Measurements from ENCODE around the gene NELL1. TPM values are rescaled to one million over a fixed set of nuclear protein-coding genes. Genes with fewer than 3 reads are reported as not detected.

NELL1 gene
- total RNA-seq, 1 experiment from 2014 or later, result not detected

GRCh38 chr11:21132146-21132720 lies 462.8 kb downstream of the NELL1 start:
- ATAC-seq (no peak), DNase-seq (ENCODE audit: low read depth, low spot score) (no peak)
- Histone ChIP-seq H3K4me3 (ENCODE audit: low read depth in 2 of 2, low read length in 2 of 2) (no peak overlapping the region), H3K9me3 (ENCODE audit: control insufficient read depth, insufficient read depth, low read depth, low read length) (no peaks in the 10 kb centered on the region), H3K27ac (ENCODE audit: low read length) (no peak overlapping the region), H3K4me1 (ENCODE audit: control insufficient read depth, insufficient read depth, low read length) (no peaks in the 10 kb centered on the region), H3K27me3 (ENCODE audit: control insufficient read depth, insufficient read depth, low read length) (no peaks in the 10 kb centered on the region), H3K36me3 (ENCODE audit: control insufficient read depth, insufficient read depth, low read length) (no peaks in the 10 kb centered on the region)
- intact Hi-C loops (cut with micrococcal nuclease; ENCODE audit: unreplicated experiment), result no loop called here
- ChIA-PET POLR2A (no interaction called here), CTCF (interaction anchor here (0.6 kb wide), 1 partner anchor 1760 kb away, joined by 4 read pairs; no protein-coding TSS in a partner anchor)
- in situ Hi-C loops (cut with HindIII; ENCODE audit: low pct_unique_long_range_greater_than_20kb, low sequenced_read_pairs), result no loop called here
- BruUV-seq (replicated peaks), result no TSS peak
- TF ChIP-seq CTCF (IDR thresholded peaks at IDR 0.05) (no peak), REST (IDR thresholded peaks at IDR 0.05; ENCODE audit: insufficient read depth in 1 of 2, low read depth in 2 of 2, low read length in 1 of 2) (no peak), POLR2AphosphoS5 (IDR thresholded peaks at IDR 0.05; ENCODE audit: low read depth, low read length) (no peak)

- intact Hi-C loops (cut with micrococcal nuclease; ENCODE audit: unreplicated experiment), result no loop called here
- no peaks in the 10 kb centered on the region for H3K4me1 ChIP-seq (ENCODE audit: control insufficient read depth, insufficient read depth, low read length)
- POLR2A ChIA-PET, result no interaction called here
- ATAC-seq (no peak), DNase-seq (ENCODE audit: low read depth, low spot score) (no peak)
- in situ Hi-C loops (cut with HindIII; ENCODE audit: low pct_unique_long_range_greater_than_20kb, low sequenced_read_pairs), result no loop called here
- TF ChIP-seq POLR2AphosphoS5 (IDR thresholded peaks at IDR 0.05; ENCODE audit: low read depth, low read length) (no peak), SIN3A (IDR thresholded peaks at IDR 0.05; ENCODE audit: borderline replicate concordance, insufficient read depth, low read depth, low read length) (no peak), TCF7L2 (IDR thresholded peaks at IDR 0.05; ENCODE audit: low read depth, low read length) (no peak), CTCF (IDR thresholded peaks at IDR 0.05) (no peak), REST (IDR thresholded peaks at IDR 0.05; ENCODE audit: insufficient read depth in 1 of 2, low read depth in 2 of 2, low read length in 1 of 2) (no peak)
- H3K27ac ChIP-seq (ENCODE audit: low read length), result no peak overlapping the region
- no peak overlapping the region for H3K4me3 ChIP-seq (ENCODE audit: low read depth in 2 of 2, low read length in 2 of 2)
- no peaks in the 10 kb centered on the region for H3K36me3 ChIP-seq (ENCODE audit: control insufficient read depth, insufficient read depth, low read length)
- no TSS peak for BruUV-seq (replicated peaks)
- CTCF ChIA-PET, result no interaction called here
- H3K9me3 ChIP-seq (ENCODE audit: control insufficient read depth, insufficient read depth, low read depth, low read length), result no peaks in the 10 kb centered on the region
- H3K27me3 ChIP-seq (ENCODE audit: control insufficient read depth, insufficient read depth, low read length), result no peaks in the 10 kb centered on the region
Measured at GRCh38 chr11:21133244-21133643, 463.9 kb downstream of the NELL1 start.
